ENCODE results near the gene DSCAML1.

DSCAML1 gene

GRCh38 chr11:117723277-117724024 lies 73.6 kb downstream of the DSCAML1 start:
- no peak for DNase-seq

DNA sequence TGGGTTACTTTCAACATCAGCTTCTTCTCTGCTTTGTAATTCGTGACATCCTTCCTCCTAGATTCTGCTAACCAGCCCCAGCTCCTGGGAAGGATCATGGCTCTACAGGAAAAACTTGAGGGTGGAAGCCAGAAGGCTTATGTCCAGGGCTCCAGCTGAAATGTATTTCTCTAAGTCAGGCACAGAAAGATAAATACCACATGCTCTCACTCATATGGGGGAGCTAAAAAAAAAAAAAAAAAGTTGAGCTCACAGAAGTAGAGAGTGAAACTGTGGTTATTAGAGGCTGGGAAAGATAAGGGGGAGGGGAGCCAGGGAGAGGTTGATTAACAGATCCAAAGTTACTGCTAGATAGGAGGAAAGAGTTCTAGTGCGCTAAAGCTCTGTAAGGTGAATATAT lies 74.9 kb downstream of the DSCAML1 start:
- DNase-seq: no peak

DNA sequence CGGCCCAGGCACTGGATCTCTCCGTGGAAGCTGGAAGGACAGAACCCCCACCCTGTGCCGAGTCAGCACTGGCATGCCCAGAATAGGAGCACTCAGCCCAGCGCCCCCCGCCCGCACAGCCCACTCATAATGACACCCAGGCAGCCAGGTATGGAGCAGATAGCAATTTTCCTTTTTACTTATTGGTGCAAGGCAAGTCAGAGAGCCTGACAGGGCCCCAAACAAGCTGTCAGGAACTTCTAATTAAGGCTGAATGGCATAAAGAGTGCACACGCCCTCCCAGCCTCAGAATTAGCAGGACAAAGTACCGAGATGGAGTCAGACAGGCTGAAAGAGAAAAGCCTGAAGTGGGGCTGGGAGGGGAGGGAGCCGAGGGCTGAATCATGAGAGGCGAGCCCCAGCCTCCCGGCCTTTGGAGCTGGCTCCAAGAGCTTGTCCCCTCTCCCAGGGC lies 76.9 kb downstream of the DSCAML1 start:
- DNase-seq: no peak

- no peak for DNase-seq
These were observed 77.5 kb downstream of the DSCAML1 start for GRCh38 chr11:117719480-117719879.

- no peak for DNase-seq
These were observed 79.3 kb downstream of the DSCAML1 start for GRCh38 chr11:117717485-117718314.

GRCh38 chr11:117716521-117717440 lies 80.2 kb downstream of the DSCAML1 start:
- DNase-seq: no peak

- no peak for DNase-seq
These were observed 81.2 kb downstream of the DSCAML1 start for GRCh38 chr11:117715801-117716200.

GRCh38 chr11:117713538-117713991 lies 83.5 kb downstream of the DSCAML1 start:
- DNase-seq: no peak

GRCh38 chr11:117712530-117712929 lies 84.5 kb downstream of the DSCAML1 start:
- DNase-seq: no peak

GRCh38 chr11:117711331-117711730 lies 85.7 kb downstream of the DSCAML1 start:
- no peak for DNase-seq

GRCh38 chr11:117710211-117710610 lies 86.8 kb downstream of the DSCAML1 start:
- no peak for DNase-seq

DNA sequence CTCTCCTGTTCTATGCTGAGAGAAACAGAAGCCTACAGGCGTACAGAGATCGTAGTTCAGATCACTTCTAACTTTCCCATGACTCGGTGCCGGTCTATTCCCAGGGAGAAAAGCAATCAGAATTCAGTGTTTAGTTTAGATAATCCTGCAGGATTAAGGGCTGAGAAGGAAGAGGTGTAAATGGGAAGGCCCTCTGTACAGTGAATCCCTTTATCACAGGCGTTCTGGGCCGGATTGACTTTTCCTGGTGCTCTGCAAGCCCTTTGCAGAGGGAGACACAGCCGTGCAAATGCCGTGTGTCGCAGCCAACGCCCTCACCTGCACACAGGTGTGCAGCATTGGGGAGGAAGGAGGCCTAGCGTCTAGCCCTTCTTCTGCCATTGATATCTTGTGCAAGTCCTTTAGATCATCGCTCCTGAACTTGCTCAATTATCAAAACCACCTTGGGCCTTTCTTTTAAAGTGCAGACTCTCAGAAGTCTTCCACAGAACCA lies 90.6 kb downstream of the DSCAML1 start:
- DNase-seq: no peak

DNA sequence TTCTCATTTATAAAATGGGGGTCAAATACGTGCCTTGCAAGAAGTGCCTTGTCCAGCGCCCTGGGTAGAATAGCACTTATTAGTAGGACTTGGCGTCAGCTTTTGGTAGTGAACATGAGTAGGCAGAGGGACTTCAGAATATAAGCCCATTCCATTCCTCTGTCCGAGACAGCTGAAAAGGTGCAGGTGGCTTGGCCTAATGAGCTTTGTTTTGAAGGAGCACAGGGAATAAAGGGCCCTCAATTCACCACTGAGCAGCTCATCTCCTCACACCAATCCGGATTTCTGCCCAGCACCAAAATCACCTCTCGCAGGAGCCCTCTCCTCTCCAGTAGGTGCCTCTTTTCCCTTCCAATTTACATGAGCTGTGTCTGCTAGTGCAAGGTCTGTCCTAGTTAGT lies 91.2 kb downstream of the DSCAML1 start:
- DNase-seq: no peak

DNA sequence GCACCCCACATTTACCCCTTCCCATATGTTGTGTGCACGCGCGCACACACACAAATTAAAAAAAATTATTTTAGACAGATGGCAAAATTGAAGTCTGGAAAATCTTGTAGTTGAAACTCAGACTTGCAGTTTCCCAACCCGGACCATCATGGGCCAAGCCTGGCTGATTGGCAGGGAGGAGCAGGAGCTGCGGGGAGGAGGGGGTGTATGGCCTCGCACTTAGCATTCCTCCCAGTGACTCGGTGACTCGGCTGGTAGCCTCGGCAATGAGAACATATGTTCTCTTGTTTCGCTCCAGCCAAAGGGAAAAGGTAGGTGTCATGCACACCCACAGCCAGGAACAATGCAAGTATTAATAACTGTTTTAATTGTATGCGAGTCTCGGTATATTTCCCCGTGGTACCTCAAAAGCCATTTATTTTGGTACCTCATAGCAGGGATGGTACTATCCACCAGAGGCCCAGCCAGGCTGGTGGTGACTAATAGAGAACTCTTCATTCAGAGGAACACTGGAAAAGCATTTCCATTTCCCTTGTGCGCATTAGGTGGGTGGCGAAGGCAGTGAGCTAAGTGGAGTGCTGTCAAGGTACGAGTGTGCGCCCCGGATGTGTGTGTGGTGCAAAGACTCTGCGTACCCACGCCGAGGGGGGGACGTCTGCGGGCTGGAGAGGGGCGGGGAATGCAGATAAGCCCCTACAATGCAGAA lies 92.5 kb downstream of the DSCAML1 start:
- no peak for DNase-seq

DNA sequence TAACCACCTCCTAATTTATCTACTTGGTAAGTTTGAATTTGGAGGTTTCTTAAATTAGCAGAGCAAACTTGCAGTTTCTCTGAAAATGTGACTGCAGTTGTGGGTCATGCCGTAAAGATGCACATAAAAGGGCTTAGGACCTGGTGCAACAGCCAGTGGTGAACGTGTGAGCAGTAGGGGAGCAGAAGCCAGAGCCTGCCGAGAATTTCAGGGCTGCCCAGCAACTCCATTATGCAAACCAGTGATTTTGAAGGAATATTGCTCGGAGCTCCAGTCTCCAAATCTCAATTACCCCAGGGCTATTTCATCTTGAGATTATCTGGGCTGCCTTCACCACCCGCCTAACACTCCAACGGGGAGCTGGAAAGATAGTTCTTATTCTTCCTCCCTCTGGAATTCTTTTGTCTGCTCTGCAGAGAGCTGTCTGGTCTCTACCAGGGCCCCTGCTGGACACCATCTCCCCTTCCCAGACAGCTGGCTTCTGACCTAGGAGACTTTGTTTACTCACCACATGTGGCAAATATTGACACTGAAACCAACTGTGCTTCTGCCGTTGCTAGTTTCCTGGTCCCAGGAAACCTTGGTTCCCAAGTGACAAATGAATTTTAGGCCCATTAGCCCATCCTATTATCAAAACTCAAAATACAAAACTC lies 93.9 kb downstream of the DSCAML1 start:
- no peak for DNase-seq

DNA sequence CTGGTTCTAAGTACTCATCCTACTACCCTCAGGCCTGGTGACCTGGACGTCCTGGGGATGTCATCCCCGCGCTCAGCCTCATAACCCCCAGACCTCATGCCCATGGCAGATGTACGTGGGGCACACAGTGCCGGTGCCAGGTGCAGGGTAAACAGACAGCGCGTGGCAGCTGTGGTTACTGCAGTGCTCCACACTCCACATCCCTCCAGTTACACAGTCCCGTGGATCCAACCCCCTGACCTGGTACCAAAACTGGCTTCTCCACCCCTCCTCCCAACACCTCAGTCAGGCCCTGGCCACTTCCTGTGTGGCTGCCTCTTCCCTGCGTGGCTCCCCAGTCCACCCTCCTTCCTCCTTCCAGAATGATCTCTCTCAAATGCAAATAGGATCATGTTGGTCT lies 95.2 kb downstream of the DSCAML1 start:
- no peak for DNase-seq

DNA sequence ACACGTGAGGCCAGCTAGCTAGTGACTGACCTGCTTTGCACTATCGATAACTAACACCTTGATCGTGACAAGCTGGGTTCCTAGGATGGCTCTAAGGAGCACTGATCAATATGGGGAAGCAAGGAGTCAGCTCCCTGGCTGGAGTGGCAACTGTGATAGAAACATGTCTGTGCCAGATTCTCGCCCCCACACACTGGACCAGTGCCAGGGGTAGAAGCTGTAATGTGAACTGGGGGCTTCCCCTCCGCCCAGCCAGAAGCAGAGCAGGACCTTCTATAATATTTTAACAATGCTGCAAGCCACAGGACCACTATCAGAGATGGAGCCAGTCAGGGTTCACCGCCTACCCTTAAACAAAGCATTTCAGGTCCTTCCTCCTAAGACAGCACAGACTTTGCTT lies 96.5 kb downstream of the DSCAML1 start:
- no peak for DNase-seq

- DNase-seq: no peak
These were observed 99.7 kb downstream of the DSCAML1 start for GRCh38 chr11:117697319-117697718.

GRCh38 chr11:117696540-117696939 lies 100.5 kb downstream of the DSCAML1 start:
- no peak for DNase-seq

GRCh38 chr11:117693344-117693743 lies 103.7 kb downstream of the DSCAML1 start:
- DNase-seq: no peak

GRCh38 chr11:117691516-117691915 lies 105.5 kb downstream of the DSCAML1 start:
- DNase-seq: no peak

DNA sequence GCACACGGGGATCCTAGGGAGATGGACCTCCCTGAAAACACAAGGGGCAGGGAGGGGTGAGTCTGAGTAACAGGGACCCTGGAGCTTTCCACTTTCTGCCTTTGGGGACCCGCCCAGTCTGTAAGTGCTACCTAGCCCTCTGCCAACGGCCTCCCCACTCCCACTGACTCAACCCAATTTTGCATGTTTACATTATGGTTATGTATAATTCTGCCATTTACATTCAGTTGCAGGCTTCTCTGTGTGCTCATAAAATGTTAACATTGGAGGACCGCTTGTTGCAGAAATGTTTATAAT lies 105.8 kb downstream of the DSCAML1 start:
- DNase-seq: no peak

All from AML-193 (cell line).